Measurements from ENCODE around the gene CFP.

DNA sequence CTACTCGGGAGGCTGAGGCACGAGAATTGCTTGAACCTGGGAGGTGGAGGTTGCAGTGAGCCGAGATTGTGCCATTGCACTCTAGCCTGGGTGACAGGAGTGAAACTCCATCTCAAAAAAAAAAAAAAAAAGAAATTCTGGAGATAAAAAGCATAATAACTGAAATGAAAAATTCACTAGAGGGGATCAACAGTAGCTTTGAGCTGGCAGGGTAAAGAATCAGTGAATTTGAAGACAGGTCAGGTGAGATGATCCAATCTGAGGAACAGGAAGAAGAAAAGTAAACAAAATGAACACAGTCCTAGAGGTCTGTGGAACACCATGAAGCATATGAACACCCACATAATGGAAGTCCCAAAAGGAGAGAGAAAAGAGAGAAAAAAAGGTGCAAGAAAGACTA, 32.5 kb downstream of the CFP start:
- TF ChIP-seq NR2C2 (CRISPR knock-in tag; IDR thresholded peaks at IDR 0.05) (no peak), SOX15 (CRISPR knock-in tag; IDR thresholded peaks at IDR 0.05) (no peak)
- TF ChIP-seq, protein P1, sequence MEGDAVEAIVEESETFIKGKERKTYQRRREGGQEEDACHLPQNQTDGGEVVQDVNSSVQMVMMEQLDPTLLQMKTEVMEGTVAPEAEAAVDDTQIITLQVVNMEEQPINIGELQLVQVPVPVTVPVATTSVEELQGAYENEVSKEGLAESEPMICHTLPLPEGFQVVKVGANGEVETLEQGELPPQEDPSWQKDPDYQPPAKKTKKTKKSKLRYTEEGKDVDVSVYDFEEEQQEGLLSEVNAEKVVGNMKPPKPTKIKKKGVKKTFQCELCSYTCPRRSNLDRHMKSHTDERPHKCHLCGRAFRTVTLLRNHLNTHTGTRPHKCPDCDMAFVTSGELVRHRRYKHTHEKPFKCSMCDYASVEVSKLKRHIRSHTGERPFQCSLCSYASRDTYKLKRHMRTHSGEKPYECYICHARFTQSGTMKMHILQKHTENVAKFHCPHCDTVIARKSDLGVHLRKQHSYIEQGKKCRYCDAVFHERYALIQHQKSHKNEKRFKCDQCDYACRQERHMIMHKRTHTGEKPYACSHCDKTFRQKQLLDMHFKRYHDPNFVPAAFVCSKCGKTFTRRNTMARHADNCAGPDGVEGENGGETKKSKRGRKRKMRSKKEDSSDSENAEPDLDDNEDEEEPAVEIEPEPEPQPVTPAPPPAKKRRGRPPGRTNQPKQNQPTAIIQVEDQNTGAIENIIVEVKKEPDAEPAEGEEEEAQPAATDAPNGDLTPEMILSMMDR (IDR thresholded peaks at IDR 0.05) = no peak

Measured in WTC11 (cell line).